ENCODE results near the gene LIMCH1. TPM values are rescaled to one million over a fixed set of nuclear protein-coding genes. Genes with fewer than 3 reads are reported as not detected.

LIMCH1 gene
- total and polyA plus RNA-seq, 2 of the 8 experiments (the other 6 are each of a cell fraction or from before 2014, with no cell fraction given): 2.7 to 3.0 TPM

- TF ChIP-seq CHD7 (IDR thresholded peaks at IDR 0.05; ENCODE audit: insufficient replicate concordance, low read length) (no peak), TAF7 (optimal IDR thresholded peaks at IDR 0.05; ENCODE audit: borderline replicate concordance, low read depth, low read length) (no peak), FOSL1 (IDR thresholded peaks at IDR 0.05; ENCODE audit: insufficient read depth, low read depth, low read length) (no peak), HDAC2 (IDR thresholded peaks at IDR 0.05; ENCODE audit: borderline replicate concordance in 1 of 2, low read depth in 2 of 2, low read length in 2 of 2) (no peak), POLR2AphosphoS5 (IDR thresholded peaks at IDR 0.05; ENCODE audit: low read depth, low read length) (no peak), RBBP5 (IDR thresholded peaks at IDR 0.05; ENCODE audit: borderline replicate concordance, low read depth, low read length) (no peak), ASH2L (IDR thresholded peaks at IDR 0.05; ENCODE audit: low read length) (no peak), TEAD4 (IDR thresholded peaks at IDR 0.05; ENCODE audit: low read depth, low read length) (no peak), PHF8 (conservative IDR thresholded peaks at IDR 0.05; ENCODE audit: low read depth, low read length) (no peak)
Observed at GRCh38 chr4:41601025-41601424, 63.1 kb downstream of the LIMCH1 start (continued).
